ENCODE data around the gene C6.

GRCh38 chr5:41211417-41211816 is 1.9 kb downstream of the C6 start:
- TF ChIP-seq CTCF (IDR thresholded peaks at IDR 0.05) (no peak), POLR2A (IDR thresholded peaks at IDR 0.05) (no peak)

Data from heart left ventricle (tissue), 13 donors.